Activated B cell treated with CpG ODN at 0.5 μM for 24 hours (primary cell): Measurements from ENCODE around the gene FAM184A. TPM values are rescaled to one million over a fixed set of nuclear protein-coding genes. Genes with fewer than 3 reads are reported as not detected.

Experiments
- ATAC-seq: fragments of 200-7000 bp; cut with Tn5 transposase; one replicate; pipeline ENCODE4 v1.10.0; 2021; ENCODE audit warnings: low read depth, mild to moderate bottlenecking, moderate library complexity
- CTCF ChIA-PET: fragments of 350-600 bp; sonication (Branson Sonifier 250); formaldehyde crosslinking; loops from one replicate; lab custom pipeline; 2021; ENCODE audit warnings: antibody characterized with exemption; lab: Charles Lee
- POLR2A ChIA-PET: fragments of 350-600 bp; sonication (Branson Sonifier 250); formaldehyde crosslinking; loops from one replicate; lab custom pipeline; 2021; ENCODE audit warnings: antibody characterized with exemption; lab: Charles Lee
- DNase-seq: peaks from one replicate; pipeline ENCODE4 v3.0.0; 2022
- H3K27ac Mint-ChIP-seq: one replicate; pipeline ENCODE4 v1.8.0; 2020; ENCODE audit warnings: mixed read lengths
- H3K27me3 Mint-ChIP-seq: one replicate; pipeline ENCODE4 v1.8.0; 2021; ENCODE audit warnings: mixed read lengths
- H3K36me3 Mint-ChIP-seq: one replicate; pipeline ENCODE4 v1.8.0; 2021; ENCODE audit warnings: low read depth, mixed read lengths
- H3K4me1 Mint-ChIP-seq: one replicate; pipeline ENCODE4 v1.8.0; 2021; ENCODE audit warnings: mixed read lengths
- H3K4me3 Mint-ChIP-seq: one replicate; pipeline ENCODE4 v1.8.0; 2020; ENCODE audit warnings: mild to moderate bottlenecking, mixed read lengths
- H3K9me3 Mint-ChIP-seq: one replicate; pipeline ENCODE4 v1.8.0; 2020; ENCODE audit warnings: mixed read lengths
- intact Hi-C: fragments of 100-400 bp; cut with micrococcal nuclease; formaldehyde crosslinking; loops from one replicate; pipeline ENCODE4 v1.15.1; 2024
- total RNA-seq: library from RNA; stranded (reverse); gene quantifications from 2 replicates; pipeline ENCODE4 v1.2.3, GENCODE V29; 2022
- TF ChIP-seq, protein P1 (sequence below): fragments of 200-600 bp; IDR thresholded peaks from one replicate; pipeline ENCODE4 v1.8.0; 2022; ENCODE audit warnings: antibody characterized with exemption, mild to moderate bottlenecking

FAM184A gene, protein sequence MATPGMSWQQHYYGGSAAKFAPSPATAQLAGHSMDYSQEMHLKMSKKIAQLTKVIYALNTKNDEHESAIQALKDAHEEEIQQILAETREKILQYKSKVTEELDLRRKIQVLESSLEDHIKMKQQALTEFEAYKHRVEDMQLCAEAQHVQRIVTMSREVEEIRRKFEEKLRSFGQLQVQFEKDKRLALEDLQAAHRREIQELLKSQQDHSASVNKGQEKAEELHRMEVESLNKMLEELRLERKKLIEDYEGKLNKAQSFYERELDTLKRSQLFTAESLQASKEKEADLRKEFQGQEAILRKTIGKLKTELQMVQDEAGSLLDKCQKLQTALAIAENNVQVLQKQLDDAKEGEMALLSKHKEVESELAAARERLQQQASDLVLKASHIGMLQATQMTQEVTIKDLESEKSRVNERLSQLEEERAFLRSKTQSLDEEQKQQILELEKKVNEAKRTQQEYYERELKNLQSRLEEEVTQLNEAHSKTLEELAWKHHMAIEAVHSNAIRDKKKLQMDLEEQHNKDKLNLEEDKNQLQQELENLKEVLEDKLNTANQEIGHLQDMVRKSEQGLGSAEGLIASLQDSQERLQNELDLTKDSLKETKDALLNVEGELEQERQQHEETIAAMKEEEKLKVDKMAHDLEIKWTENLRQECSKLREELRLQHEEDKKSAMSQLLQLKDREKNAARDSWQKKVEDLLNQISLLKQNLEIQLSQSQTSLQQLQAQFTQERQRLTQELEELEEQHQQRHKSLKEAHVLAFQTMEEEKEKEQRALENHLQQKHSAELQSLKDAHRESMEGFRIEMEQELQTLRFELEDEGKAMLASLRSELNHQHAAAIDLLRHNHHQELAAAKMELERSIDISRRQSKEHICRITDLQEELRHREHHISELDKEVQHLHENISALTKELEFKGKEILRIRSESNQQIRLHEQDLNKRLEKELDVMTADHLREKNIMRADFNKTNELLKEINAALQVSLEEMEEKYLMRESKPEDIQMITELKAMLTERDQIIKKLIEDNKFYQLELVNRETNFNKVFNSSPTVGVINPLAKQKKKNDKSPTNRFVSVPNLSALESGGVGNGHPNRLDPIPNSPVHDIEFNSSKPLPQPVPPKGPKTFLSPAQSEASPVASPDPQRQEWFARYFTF
- 0.24 and 1.1 TPM in 2 replicates for total RNA-seq

DNA sequence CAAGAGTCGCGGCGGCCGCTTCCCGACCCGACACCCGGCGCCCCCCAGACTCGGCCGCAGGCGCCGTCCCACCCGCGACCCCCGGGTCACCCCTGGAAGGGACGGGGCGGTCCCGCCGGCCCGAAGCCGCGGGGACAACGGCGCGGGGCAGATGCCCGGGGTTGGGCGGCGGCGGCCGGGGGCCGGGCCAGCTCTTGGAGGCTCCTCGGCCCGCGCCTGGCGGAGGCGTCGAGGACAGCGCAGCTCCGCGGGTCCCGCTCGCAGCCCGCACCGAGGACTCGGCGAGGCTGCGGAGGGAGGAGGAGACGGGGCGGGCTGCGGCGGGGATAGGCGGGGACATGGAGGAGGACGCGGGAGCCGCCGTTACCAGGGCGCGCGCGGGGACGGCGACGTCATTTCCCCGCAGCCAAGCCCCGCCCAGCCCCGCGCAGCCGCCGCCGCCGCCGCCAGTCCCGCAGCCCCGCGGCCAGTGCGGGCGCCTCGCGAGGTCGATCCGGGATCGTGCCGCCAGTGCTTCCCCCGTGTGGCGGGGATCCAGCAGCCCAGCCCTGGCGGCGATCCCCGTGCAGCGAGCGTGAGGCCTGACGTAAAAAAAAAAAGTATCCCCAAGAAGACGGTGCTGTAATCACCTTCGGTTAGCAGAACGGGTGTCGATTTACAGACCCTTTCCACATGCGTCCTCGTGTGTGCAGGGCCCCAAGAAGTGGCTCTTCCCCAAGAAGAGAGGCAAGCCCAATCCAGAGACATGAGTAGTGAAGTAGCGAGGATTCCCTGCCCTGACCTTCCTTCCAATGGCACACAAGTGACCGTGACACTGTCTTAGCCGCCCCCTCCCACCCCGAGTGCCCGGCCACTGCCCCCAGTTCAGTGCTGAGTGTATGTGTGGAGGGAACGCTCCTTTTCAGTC lies at the start of gene FAM184A:
FAM184A (minus strand) TSS at position 289 of the 907 bp plus-strand sequence. CDS start 365 bp downstream, outside the sequence.
- Mint-ChIP-seq H3K27me3 (peaks cover 16% of the 10 kb centered on the region), H3K4me3 (peak within 1 kb of the TSS; percentile 93), H3K27ac (no peak within 1 kb of the TSS), H3K9me3 (peaks cover 12% of the 10 kb centered on the region), H3K36me3 (peaks cover 3% of the 10 kb centered on the region), H3K4me1 (peaks cover 17% of the 10 kb centered on the region)
- ATAC-seq (peak; percentile 83), DNase-seq (peak; percentile 61)
- POLR2A ChIA-PET: interaction anchor here (0.6 kb wide), 1 partner anchor 518 kb away, joined by 3 read pairs; no protein-coding TSS in a partner anchor
- TF ChIP-seq, protein P1, sequence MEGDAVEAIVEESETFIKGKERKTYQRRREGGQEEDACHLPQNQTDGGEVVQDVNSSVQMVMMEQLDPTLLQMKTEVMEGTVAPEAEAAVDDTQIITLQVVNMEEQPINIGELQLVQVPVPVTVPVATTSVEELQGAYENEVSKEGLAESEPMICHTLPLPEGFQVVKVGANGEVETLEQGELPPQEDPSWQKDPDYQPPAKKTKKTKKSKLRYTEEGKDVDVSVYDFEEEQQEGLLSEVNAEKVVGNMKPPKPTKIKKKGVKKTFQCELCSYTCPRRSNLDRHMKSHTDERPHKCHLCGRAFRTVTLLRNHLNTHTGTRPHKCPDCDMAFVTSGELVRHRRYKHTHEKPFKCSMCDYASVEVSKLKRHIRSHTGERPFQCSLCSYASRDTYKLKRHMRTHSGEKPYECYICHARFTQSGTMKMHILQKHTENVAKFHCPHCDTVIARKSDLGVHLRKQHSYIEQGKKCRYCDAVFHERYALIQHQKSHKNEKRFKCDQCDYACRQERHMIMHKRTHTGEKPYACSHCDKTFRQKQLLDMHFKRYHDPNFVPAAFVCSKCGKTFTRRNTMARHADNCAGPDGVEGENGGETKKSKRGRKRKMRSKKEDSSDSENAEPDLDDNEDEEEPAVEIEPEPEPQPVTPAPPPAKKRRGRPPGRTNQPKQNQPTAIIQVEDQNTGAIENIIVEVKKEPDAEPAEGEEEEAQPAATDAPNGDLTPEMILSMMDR: no peak
- intact Hi-C loops: loop anchor here (1.0 to 10.0 kb wide), 5 partner anchors 144 to 1474 kb away; partner anchors contain the start of genes ASF1A, GOPC, MAN1A1 and MCM9
- CTCF ChIA-PET: interaction anchor here (1.0 to 1.3 kb wide), 5 partner anchors 8 to 513 kb away, joined by 3 to 5 read pairs (median 3); no protein-coding TSS in a partner anchor

GRCh38 chr6:119127627-119128026 lies 49.2 kb upstream of the FAM184A start:
- H3K9me3 Mint-ChIP-seq: no peaks in the 10 kb centered on the region
- H3K4me1 Mint-ChIP-seq: no peaks in the 10 kb centered on the region
- H3K36me3 Mint-ChIP-seq: no peaks in the 10 kb centered on the region
- ChIA-PET CTCF (interaction anchor here (0.8 kb wide), 1 partner anchor 21 kb away, joined by 3 read pairs; no protein-coding TSS in a partner anchor), POLR2A (no interaction called here)
- DNase-seq (no peak), ATAC-seq (no peak)
- no peak overlapping the region for H3K27ac Mint-ChIP-seq
- TF ChIP-seq, protein P1: no peak
- H3K27me3 Mint-ChIP-seq: no peaks in the 10 kb centered on the region
- H3K4me3 Mint-ChIP-seq: no peak overlapping the region
- intact Hi-C loops: loop anchor here (2.0 kb wide), 2 partner anchors 851 to 1251 kb away; no protein-coding TSS in a partner anchor

- ChIA-PET POLR2A (no interaction called here), CTCF (interaction anchor here (0.8 kb wide), 1 partner anchor 21 kb away, joined by 3 read pairs; no protein-coding TSS in a partner anchor)
- intact Hi-C loops: no loop called here
- Mint-ChIP-seq H3K27ac (no peak overlapping the region), H3K4me1 (no peaks in the 10 kb centered on the region), H3K36me3 (no peaks in the 10 kb centered on the region), H3K9me3 (no peaks in the 10 kb centered on the region), H3K27me3 (no peaks in the 10 kb centered on the region), H3K4me3 (no peak overlapping the region)
- ATAC-seq (no peak), DNase-seq (no peak)
- TF ChIP-seq, protein P1: no peak
These were observed 48.4 kb upstream of the FAM184A start for GRCh38 chr6:119126826-119127225.

GRCh38 chr6:119126140-119126539 lies 47.7 kb upstream of the FAM184A start:
- Mint-ChIP-seq H3K4me3 (no peak overlapping the region), H3K27ac (no peak overlapping the region), H3K9me3 (no peaks in the 10 kb centered on the region), H3K4me1 (no peaks in the 10 kb centered on the region), H3K27me3 (no peaks in the 10 kb centered on the region), H3K36me3 (no peaks in the 10 kb centered on the region)
- no peak for ATAC-seq
- intact Hi-C loops: no loop called here
- TF ChIP-seq, protein P1: no peak
- ChIA-PET CTCF (no interaction called here), POLR2A (no interaction called here)
- DNase-seq: no peak
